NCI-H2196 (cell line): ENCODE data around the gene ABCD1.

Experiments used
- DNase-seq: peaks from one replicate; lab custom pipeline; 2025; ENCODE audit not compliant: unreplicated experiment; lab: John Stamatoyannopoulos, UW

The ABCD1 gene

DNA sequence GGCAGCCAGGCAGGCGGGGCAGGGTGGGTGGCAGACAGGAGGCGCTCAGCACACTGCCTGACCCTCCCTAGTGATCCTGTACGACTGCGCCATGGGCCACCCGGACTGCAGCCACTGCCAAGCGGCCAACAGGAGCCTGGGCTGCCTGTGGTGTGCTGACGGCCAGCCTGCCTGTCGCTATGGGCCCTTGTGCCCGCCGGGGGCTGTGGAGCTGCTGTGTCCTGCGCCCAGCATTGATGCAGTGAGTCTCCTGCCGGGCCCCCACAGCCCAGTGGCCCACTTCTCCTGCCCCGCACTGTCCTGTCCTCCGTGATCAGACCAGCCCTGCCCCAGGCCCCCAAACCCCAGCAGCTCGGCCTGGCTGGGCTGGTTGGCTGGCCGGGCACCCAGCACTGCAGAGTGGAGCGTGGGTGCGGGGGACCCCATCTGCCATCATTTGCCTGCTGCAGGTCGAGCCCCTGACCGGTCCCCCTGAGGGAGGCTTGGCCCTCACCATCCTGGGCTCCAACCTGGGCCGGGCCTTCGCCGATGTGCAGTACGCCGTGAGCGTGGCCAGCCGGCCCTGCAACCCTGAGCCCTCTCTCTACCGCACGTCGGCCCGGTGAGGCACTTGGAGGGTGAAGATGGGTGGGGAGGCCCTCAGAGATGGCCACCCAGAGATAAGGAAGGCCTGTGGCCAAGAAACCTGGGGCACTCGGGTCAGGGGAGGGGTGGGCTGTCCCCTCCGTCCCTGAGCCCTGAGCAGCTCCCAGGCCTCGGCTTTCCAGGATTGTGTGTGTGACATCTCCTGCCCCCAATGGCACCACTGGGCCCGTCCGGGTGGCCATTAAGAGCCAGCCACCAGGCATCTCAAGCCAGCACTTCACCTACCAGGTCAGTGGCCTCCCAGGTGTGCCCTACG is 47.0 kb downstream of the ABCD1 start:
- DNase-seq: no peak

DNA sequence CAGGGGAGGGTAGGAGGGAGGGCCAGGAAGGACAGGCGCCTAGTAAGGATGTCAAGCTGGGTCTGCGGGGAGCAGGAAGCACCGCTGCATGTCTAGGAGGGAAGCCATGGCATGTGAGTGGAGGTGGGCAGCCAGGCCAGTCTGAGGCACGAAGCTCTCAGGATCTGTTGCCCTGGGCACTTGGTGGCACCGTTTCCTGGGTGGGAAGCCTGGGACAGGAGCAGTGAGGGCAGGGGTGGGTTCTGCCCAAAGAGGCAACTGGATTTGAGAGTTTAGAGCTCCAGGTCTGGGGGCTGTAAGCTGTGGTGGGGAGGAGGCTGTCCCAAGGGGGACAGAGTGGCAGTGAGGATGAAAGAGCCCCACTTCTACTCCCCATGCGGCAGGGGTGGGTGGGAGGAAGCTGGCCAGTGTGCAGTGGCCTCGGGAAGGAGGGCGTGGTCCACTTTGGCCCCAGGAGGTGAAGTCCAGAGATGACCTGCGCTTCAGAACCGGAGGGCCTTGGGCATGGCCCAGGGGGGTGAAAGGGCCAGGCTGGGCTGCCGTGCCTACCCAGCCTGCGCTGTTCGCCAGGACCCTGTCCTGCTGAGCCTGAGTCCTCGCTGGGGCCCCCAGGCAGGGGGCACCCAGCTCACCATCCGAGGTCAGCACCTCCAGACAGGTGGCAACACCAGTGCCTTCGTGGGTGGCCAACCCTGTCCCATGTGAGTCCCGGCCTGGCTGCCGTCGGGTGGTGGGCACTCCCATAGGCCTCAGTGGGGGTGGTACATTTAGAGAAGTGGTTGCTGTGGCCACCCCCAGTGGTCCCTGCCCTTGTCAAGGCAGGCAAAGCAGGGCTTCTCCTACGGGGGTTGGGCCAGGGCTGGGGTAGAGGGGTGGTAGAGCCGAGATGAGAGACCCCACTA is 47.9 kb downstream of the ABCD1 start:
- no peak for DNase-seq

DNA sequence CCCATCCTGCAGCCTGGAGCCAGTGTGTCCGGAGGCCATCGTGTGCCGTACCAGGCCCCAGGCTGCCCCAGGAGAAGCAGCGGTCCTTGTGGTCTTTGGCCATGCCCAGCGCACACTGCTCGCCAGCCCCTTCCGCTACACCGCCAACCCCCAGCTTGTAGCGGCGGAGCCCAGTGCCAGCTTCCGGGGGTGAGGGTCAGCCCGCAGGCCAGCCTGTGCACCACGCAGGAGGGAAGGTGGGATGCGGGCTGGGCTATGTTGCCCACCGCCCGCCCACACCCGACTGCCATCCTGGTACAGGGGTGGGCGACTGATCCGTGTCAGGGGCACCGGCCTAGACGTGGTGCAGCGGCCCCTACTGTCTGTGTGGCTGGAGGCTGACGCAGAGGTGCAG is 48.6 kb downstream of the ABCD1 start:
- DNase-seq: no peak

DNA sequence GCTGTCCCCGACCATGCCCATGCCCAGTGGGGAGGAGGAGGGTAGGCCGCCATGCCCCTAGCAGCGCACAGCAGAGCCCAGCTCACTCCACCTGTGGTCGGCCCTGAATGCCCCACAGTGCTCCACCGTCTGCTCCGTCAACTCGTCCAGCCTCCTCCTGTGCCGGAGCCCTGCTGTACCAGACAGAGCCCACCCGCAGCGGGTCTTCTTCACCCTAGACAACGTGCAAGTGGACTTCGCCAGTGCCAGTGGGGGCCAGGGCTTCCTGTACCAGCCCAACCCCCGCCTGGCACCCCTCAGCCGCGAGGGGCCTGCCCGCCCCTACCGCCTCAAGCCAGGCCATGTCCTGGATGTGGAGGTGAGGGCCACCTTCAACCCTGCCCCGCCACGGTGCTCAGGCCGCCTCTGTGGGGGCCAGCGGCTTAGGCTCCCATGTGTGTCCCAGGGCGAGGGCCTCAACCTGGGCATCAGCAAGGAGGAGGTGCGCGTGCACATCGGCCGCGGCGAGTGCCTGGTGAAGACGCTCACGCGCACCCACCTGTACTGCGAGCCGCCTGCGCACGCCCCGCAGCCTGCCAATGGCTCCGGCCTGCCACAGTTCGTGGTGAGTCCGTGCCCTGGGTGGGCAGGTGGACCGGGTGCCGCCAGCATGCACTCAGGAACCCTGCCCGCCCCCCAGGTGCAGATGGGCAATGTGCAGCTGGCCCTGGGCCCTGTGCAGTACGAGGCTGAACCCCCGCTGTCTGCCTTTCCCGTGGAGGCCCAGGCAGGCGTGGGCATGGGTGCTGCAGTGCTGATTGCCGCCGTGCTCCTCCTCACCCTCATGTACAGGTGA is 49.3 kb downstream of the ABCD1 start:
- DNase-seq: no peak

DNA sequence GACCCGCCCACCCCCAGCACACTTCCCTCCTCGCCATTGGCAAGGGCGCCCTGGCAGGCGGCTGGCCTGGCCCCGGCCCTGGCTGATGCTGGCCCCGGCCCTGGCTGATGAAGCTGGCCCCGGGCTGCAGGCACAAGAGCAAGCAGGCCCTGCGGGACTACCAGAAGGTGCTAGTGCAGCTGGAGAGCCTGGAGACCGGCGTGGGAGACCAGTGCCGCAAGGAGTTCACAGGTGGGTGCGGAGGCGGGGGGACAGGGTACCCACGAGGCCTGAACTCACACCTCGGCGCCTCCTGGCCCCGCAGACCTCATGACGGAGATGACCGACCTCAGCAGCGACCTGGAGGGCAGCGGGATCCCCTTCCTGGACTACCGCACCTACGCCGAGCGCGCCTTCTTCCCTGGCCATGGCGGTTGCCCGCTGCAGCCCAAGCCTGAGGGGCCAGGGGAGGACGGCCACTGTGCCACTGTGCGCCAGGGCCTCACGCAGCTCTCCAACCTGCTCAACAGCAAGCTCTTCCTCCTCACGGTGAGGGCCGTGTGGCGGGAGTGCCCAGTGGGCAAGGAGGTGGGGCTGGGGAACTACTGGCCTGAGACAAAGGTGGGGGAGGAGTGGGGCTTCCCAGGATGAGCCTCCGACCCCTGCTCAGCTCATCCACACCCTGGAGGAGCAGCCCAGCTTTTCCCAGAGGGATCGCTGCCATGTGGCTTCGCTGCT is 50.1 kb downstream of the ABCD1 start:
- DNase-seq: no peak

DNA sequence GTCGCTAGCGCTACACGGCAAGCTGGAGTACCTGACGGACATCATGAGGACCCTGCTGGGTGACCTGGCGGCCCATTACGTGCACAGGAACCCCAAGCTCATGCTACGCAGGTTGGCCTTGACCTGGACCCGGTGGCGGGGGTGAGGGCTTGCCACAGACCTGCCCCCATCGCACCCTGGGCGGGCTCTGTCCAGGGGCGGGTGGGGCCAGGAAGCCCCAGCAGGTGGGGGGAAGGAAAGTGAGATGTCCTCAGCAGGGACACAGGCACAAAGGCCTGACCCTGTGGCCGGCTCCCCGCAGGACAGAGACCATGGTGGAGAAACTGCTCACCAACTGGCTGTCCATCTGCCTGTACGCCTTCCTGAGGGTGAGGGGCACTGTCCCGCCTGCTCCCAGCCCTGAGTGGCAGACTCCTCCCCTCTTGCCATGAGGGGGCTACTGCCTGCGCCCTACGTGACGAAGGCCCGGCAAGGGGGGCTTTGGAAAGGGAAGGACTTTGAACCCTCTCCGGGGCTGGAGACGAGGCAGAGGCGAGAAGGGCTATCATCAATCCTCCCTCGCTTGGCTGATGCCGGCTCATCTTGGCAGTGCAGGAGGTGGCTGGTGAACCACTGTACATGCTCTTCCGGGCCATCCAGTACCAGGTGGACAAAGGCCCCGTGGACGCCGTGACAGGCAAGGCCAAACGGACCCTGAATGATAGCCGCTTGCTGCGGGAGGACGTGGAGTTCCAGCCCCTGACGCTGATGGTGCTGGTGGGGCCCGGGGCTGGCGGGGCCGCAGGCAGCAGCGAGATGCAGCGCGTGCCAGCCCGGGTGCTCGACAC is 50.9 kb downstream of the ABCD1 start:
- DNase-seq: no peak

DNA sequence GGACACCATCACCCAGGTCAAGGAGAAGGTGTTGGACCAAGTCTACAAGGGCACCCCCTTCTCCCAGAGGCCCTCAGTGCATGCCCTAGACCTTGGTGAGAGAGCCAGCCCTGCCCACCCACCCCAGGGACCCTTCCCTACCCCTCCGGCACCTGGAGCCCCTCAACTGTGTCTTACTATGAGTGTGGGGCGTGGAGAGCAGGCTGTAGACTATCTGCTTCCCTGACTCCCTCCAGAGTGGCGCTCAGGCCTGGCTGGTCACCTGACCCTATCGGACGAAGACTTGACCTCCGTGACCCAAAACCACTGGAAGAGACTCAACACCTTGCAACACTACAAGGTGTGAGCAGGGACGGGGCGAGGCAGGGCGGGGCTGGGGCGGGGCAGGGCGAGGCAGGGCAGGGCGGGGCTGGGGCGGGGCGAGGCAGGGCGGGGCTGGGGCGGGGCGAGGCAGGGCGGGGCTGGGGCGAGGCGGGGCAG is 51.5 kb downstream of the ABCD1 start:
- no peak for DNase-seq

DNA sequence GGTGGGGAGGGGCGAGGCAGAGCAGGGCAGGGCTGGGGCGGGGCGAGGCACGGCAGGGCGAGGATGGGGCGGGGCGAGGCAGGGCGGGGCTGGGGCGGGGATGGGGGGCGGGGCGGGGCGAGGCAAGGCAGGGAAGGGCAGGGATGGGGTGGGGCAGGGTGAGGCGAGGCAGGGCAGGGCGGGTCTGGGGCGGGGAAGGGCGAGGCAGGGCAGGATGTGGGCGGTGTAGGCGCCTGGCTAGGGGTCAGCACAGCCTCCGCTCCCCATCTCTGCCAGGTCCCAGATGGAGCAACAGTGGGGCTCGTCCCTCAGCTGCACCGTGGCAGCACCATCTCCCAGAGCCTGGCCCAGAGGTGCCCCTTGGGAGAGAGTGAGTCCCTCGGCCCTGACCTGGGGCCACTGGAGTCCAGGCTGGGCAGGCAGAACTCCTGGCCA is 52.0 kb downstream of the ABCD1 start:
- DNase-seq: no peak

DNA sequence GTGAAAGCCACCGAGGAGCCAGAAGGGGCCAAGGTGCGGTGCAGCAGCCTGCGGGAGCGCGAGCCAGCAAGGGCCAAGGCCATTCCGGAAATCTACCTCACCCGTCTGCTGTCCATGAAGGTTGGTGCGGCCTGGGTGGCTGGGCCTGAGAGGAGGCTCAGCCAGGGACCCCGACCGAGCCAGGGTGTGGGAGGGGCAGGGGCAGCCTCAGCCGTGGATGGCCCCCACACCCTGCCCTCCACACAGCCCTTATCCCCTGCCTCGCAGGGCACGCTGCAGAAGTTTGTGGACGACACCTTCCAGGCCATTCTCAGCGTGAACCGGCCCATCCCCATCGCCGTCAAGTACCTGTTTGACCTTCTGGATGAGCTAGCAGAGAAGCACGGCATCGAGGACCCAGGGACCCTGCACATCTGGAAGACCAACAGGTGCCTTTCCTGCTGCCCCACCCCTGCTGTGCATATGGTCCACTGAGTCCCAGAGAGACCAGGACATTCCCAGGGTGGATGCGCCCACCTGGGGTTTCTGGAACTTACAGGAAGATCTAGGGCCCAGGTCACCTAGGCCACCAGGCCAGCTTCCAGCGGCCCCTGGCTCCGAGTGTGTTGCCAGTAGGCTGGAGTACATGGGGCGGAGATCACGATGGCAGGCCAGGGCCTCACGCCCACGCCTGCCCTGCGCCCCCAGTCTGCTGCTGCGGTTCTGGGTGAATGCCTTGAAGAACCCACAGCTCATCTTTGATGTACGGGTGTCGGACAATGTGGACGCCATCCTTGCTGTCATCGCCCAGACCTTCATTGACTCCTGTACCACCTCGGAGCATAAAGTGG is 52.8 kb downstream of the ABCD1 start:
- no peak for DNase-seq

DNA sequence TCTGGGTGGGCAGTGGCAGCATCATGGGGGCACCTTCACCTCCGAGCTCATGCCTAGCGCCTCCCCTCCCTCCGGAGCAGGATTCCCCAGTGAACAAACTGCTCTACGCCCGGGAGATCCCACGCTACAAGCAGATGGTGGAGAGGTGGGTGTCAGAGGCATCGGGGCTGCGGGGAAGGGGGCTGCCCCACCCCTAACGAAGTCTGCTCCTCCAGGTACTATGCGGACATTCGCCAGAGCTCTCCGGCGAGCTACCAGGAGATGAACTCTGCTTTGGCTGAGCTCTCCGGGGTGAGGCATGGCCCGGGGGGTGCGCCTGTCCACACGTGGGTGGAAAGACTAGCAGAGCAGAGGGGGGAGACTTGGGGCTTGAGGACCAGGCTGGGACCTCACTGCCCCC is 53.5 kb downstream of the ABCD1 start:
- DNase-seq: no peak

DNA sequence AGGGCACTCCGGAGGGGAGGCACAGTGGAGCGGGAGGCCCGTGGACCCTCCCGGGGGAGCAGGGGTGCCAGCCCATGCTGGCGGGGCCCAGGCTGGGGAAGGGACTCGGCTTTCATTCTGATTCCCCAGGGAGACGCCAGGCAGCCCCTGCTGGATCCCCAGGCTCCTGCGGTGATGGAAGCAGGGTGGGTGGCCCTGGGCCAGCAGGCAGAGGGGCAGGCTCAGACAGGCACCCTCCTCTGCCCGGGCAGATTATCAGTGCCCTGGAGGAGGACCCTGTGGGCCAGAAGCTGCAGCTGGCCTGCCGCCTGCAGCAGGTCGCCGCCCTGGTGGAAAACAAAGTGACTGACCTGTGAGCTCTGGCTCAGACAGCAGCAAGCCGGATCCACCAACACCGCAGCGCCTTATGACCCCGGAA is 54.0 kb downstream of the ABCD1 start:
- no peak for DNase-seq

DNA sequence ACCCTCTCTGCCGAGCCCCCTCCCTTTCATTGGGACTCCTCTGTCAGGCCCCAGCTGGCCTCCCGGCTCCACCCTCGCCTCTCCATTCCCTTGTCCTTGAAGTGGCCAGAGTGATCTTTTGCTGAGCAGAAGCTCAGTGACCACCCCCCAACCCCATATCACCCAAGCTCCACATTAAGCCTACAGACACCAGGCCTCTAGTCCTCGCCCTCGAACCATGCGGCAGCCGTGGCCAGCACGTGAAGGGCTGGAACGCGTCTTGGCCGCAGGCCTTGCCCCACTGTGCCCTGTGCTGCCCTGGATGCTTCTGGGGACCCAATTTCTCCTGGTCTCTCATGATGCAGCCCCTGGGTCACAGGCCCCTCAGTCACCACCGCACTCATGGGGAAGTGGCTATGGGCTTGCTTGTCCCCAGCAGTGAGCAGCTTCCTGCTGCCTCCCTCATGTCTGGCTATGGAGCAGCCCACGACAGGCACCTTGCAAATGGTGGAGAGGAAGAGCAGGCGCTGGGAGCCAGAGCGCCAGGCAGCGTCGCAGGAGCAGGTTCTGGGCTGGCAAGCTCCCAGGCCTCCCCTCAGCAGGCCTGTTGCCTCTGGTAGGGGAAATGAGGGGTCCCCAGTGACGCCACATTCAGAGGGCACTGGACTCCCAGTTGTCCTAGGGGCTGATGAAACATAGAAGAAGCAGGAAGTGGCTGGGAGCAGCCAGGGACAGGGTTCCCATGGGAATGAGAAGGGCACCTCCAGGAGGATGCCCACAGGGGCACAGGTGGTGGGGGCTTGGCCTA is 55.4 kb downstream of the ABCD1 start:
- no peak for DNase-seq

DNA sequence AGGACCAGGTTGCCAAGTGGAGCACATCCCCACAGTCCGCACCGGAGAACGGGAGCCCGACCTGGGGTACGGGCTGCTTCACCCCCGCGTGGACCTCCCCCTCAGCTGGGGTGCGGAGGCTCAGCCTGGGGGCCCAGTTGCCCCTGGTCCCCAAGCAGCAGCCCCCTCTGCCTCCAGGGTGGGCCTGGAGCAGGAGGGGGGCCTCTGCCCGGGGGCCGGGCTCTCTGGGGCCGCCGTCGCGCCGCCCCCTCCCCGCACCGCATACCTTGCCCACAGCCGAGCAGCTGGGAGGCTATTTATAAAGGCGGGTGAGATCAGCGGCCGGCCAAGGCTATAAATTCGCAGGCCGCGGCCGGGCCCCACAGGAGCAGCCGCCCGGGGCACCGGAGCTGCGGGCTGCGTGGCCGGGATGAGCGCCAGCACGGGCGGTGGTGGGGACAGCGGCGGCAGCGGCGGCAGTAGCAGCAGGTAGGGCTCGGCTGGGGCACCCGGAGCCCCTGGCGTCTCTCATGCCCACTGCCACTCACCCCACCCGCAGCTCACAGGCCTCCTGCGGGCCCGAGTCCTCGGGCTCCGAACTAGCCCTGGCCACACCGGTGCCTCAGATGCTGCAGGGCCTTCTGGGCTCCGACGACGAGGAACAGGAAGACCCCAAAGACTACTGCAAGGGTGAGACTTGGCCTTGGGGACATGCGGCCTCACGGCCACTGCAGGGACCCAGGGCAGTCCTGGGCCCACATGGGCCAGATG is 56.2 kb downstream of the ABCD1 start, which contains the start of gene SRPK3:
SRPK3 (plus strand) TSS at position 364 of the 750 bp plus-strand sequence; CDS start at position 410, 46 bp downstream.
- DNase-seq: no peak

DNA sequence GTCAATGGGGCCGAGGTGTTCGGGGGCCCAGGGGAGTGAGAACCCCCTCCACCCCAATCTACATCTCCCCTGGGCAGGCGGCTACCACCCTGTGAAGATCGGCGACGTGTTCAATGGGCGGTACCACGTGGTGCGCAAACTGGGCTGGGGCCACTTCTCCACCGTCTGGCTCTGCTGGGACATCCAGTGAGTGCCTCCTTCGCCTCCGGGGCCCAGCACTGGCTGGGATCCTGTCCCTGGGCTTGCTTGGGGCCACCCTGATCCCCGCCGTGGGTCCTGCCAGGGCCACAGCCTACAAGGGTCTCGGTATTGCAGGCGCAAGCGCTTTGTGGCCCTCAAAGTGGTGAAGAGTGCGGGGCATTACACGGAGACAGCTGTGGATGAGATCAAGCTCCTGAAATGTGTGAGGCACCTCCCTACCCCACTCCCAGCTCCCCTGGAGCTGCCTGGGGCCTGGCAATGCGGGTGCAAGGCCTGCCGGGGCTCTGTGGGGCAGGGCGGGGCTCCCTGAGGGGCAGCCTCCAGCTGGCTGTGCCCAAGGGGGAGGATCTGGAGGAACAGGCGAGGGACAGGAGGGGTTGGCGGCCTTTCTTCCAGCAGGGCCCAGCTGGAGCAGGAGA is 56.9 kb downstream of the ABCD1 start:
- DNase-seq: no peak

DNA sequence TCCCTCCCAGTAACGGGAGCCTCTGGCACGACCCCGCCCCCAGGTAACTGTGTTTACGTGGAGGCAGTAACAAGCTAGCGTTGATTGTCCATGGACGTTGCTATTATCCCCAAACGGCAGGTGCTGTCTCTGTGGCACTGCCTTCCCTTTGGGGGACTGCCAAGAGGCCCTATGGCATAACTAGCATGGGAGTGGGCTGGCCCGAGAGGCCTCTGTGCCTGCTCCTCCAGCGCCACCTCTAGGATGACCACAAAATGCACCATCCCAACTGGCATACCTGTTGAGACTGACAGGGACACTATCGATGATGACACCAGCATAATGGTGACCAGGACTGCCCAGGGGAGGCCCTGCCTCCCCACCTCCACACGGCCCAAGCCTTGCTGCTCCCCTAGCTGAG is 57.7 kb downstream of the ABCD1 start:
- DNase-seq: peak; percentile 84

DNA sequence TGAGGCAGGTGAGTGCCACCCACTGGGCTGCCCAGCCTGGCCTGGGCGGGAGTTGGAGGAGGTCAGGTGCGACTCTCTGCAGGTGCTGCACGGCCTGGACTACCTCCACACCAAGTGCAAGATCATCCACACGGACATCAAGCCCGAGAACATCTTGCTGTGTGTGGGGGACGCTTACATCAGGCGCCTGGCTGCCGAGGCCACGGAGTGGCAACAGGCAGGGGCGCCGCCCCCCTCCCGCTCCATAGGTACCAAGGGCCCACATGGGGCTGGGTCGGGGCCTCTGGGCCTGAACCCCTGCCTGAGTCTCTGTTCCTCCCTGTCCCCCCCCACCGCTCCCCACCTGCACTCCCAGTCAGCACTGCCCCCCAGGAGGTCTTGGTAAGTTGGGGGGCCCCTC is 58.2 kb downstream of the ABCD1 start:
- no peak for DNase-seq
